HG02642 (cell line): ENCODE measurements around the gene KDM8.

ENCODE experiments used
- ATAC-seq: cut with Tn5 transposase; IDR thresholded peaks from one replicate; pipeline ENCODE4 v1.9.1; 2021; ENCODE audit warnings: mild to moderate bottlenecking; ENCODE audit not compliant: unreplicated experiment, poor library complexity

The KDM8 gene

DNA sequence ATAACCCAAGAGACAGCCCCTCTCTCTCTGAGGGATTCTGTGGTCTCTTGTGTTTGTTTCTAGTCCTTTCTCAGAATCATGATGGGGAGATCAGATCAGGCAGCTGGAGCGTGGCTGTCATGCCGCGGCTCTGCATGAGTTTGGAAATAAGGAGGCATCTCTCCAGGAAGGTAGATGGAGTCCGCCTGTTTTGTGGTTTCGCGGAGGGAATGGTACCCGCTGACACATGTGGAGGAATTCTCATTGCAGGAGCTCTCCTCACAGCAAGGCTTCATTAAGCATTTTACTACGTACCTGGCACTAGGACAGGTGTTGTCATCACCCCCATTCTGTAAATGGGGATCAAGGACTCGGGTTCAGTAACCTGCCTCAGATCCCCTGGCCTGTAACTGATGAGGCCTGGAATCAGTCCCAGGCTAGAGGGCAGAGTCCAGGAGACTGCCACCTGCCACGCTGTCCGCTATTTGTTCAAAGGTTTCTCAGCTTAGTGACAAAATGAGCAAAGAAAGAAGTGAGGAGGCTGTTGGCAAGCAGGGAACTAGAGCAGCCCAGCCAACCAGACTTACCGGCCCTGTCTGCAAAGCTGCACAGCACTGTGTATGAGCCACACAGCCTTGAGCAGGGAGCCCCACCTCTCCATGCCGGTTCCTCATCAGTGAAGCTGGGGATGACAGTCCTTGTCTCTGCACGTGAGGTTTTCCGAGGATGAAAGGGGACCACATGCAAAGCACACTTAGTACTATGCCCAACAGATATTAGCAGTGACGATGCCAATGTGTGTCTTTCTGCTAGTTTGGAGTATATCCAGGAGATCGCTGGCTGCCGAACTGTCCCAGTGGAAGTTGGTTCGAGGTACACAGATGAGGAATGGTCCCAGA, 11.0 kb downstream of the KDM8 start:
- ATAC-seq = no peak

DNA sequence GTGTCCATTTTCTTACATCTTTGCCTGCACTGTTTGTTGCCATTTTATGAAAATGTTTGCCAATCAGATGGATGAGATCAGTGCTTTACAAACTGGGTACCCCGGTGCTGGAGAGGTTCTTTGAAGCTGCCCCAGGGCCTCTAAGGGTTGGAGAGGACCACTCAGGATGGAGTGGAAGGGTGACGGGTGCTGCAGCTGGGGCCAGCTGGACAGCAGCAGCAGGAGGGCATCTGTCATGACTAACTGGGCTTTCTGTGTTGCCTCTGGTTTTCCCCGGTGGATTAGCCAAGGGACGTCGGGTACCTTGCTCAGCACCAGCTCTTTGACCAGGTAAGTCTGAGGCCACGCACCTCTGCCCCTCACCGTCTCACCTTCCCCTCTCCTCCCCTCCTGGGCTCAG, 12.3 kb downstream of the KDM8 start:
- ATAC-seq = no peak

DNA sequence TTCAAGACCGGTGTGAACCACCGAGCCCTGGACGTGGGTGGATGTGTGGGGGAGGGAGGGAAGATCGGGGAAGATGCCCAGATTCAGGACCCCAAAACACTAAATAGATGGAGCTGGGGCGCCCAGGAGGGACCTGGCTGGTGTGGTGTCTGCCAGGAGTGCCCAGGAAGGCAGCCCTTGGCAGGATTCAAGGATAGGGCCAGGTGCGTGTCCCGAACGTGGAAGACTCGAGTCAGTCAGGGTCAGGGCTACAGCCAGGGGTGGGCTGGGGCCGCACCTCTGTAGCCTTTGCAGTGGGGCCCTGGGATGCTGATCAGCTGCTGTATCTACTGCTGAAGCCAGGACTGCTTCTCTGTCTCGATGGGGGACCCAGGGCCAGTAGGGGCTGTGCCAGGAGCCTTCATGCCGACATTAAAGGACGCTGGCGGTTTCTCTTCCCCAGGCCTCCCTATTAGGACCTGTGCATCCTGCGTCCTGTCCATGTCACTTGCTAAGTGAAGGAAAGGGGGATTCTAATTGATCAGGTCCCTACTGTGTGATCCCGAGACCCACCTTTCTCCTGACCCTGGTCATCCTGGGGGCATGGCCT, 13.1 kb downstream of the KDM8 start:
- no peak for ATAC-seq

DNA sequence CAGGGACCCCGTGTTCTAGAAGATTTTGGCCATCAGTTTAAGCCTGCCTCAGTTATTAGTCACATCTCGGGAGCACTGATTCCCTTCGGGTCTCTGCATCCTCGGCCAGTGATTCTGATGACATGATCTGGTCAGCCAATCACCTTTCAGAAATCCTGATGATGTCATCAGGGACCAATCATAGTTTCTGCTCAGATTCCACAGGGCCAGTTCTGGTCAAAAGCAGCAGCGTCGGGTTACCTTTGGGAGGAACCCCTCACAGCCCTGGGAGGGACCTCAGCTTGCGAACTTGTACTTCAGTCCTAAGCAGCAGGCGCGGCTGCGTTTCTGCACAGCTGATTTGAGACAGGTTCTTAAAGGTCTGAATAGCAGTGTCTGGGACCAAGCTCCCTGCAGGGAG, 13.9 kb downstream of the KDM8 start:
- ATAC-seq = no peak

DNA sequence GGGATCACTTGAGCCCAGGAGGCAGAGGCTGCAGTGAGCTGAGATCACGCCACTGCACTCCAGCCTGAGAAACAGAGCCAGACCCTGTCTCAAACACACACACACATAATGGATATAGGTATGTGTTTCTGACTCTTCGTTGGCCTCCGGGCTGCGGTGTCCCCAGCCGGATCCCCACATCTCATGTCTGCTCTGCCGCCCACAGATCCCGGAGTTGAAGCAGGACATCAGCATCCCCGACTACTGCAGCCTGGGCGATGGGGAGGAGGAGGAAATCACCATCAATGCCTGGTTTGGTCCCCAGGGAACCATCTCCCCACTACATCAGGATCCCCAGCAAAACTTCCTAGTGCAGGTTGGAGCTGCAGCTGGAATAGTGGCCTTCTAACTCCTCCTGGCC, 15.4 kb downstream of the KDM8 start:
- ATAC-seq = no peak

DNA sequence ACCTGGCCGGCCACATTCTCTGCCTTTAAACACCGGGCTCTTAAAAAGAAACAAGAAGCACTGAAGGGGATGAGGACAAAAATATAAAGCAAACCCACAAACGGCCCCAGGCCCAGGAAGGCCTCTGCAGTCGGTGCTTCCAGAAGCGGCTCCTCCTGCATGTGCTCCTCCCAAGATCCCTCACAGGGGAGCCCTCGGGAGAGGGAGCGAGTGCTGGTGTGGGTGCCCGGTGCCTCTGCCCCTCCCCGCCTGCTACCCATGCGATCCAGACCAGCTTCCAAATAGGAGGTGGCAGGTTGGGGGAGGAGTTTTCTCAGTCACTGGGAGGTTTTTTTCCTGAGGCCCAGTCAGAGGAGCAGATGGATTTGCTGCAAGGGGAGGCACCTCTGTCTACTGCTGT, 15.8 kb downstream of the KDM8 start:
- no peak for ATAC-seq

DNA sequence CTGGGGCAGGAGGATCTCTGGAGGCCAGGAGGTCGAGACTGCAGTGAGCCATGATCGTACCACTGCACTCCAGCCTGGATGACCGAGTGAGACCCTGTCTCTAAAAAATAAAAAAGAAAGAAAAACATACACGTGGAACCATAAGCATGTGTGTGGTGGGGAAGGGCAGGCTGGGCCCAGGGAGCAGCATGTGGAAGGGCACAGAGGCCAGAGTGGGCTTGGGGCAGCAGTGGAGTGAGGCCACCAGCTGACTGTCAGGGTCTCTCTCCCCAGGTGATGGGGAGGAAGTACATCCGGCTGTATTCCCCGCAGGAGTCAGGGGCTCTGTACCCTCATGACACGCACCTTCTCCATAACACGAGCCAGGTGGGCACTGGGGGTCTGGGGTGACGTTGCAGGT, 16.8 kb downstream of the KDM8 start:
- ATAC-seq = no peak

DNA sequence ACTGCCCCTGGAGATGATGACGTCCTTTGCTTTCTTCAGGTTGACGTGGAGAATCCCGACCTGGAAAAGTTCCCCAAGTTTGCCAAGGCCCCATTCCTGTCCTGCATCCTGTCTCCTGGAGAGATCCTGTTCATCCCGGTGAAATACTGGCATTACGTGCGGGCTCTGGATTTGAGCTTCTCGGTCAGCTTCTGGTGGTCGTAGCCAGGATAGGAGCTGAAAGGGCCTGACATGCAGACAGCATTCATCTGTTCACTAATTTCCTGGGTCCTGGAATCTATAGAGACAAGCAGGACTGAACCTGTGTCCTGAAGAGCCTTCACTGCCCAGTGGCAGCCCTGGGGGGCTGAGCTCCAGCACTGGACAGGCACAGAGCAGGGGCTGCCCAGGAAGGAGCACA, 17.2 kb downstream of the KDM8 start:
- no peak for ATAC-seq

DNA sequence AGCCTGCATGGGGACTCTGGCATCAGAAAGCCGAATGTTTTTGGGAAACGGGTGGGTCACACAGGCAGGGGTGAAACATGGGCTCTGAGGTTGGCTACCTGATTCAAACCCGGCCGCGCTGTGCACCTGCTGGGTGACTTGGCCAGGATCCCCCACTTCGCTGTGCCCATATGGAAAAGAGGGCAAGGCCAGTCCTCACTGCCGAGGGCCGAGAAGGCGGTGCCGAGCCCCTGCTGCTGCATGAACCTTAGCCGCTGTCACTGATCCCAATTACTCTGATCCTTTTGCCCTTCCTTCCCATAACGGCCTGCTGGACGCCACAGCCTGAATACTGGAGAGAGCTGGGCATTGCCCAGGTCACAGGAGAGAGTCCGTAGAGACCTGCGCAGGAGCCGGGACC, 17.7 kb downstream of the KDM8 start:
- no peak for ATAC-seq

DNA sequence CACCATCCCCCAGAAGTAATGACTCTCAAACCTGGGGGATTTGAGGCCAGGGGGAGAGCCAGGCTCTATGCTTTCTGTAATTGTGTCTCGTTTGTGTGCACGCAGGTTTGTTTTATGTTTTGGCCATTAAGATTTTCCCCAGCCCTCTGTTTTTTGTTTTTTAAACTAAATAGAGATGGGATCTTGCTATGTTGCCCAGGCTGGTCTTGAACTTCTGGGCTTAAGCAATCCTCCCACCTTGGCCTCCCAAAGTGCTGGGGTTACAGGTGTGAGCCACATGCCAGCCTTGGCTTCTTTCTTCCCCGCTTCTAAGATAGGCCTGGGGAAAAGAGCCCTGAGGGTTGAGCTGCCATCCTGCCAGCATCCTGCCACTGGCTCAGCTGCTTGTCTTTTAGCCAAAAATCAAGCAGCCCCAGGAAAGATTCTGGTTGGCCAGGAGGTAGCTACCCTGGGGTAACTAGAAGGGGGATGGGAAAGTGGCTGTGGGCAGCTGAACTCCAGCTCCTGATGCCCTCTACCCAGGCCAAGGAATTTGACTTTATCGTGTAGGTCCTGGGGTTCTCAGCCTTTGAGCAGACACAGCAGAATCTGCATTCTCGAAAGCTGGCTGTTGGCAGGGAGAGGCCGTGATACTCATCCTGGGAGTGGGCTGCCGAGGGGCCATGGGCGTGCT, 18.4 kb downstream of the KDM8 start:
- ATAC-seq = no peak

DNA sequence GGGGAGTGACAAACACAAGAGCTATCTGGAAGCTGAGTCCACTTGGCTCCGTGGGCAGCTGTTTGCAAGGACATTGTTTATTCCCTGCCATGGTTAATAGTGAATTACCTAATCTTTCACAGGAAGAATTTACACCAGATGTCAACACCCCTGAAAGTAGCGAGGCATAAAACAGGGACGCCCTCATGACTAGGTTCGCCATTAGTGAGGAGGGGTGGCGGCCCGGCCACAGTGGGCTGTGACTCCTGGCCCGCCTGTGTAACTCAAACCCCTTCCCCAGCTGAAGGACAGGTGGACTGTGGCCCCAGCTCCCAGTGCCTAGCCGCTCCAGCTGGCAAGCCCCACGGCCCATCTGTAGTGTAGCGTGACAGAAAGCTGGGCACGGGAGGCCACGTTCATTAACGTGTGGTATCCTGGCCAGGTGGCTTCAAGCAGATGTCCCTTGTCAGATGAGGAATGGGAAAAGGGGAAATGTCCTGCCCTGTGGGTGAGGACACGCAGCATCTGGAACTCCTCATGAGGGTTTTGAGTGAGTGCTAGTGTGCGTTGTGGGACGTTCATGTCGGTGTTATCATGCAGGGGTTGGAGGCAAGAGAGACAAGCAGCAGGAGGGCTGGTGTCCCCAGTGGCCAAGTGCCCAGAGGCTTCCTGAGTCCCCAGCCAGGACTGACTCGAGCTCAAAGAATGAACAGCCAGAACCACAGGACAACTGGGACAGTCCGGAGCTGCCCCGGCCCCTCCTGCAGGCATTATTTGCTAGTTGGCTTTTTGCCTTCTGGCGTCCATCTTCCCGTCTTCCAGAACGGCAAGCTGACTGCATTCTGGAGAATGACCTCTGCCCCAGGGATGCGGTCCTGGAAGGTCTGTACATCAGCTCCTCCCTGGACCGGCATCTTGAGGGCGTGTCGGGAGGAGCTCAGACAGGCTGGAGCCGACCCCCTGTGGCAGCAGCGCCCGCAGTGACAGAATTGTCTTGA, 19.2 kb downstream of the KDM8 start:
- no peak for ATAC-seq

DNA sequence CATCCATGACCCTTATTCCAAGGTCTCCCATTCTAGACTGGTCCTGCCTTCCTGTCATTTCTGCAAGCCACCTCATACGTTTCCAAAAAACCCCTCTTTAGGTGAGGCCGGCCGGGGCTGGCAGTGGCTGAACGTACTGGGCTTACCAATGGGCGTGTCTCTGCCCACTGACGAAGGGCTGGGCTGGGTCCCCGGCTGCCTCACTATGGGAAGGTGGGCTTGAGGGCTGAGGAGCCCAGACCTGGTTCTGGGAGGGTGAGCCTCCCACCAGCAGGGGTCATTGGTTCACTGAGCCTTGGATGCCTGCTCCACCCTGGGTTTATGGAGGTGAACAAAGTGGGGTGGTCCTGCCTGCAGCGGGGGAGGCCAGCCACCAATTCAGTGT, 19.9 kb downstream of the KDM8 start:
- ATAC-seq = no peak

DNA sequence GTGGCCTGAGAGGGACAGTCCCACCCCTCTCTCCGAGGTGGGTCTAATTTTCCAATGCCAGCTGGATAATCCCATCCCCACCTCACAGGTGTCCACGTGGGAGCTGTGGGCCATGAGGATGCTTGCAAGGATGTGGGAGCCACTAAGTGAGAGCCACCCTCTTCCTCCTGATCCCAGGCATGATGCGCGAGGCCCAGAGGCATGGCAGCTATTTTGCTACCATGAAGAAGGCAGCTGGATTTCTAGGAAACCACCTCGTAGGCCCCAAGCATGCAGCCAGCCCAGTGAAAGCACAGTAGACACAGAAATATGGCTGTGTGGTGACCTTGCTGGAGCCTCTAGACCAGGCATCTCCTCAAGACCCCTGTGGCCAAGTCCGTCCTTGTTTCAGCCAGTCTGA, 20.4 kb downstream of the KDM8 start:
- ATAC-seq = no peak

DNA sequence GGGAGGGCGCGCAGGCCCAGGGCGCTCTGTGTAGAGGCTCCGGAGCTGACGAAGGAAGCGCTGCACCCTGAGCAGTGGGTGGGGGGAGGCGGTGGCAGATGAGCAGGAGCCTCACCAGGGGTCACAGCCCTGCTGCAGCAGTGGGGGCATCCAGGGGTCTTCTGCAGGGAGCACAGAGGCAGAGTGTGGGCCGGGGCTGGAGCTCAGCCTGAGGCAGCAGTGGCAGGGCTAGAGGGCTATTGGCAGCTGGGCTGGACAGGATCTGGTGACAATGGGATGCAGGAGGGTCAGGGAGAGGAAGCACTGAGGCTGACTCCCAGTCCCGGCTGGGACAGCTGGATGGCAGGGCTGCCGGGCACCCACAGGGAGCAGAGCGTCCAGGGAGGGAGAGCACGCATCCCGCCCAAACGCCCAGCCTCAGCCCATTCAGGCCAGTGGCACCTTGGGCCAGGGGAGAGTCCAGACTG, 21.0 kb downstream of the KDM8 start:
- ATAC-seq = no peak

DNA sequence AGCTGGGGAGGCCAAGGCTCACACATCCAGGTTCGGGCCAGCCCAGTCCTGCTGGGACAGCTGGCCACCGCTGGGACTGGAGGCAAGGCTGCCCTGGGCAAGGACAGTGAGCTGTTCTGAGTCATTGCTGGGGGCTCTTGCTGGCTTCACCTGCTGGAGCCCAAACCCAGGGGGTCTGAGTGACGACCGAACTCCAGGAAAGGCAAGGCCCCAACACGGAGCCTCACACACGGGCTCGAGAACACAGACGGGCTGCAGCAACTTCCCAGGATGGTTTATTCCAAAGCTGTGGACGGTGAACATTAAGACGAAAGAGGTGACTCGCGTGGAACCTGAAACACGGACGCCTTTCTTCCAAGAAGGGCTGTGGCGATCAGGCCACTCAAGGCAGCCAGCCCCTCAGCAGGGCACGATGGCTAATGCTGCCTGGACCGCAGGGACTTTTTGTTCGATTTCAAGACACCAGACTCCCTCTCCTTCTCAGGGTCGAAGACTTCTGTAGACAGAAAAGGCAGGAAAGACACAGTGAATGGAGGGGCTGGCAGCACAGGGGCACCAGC, 21.5 kb downstream of the KDM8 start:
- ATAC-seq = no peak

DNA sequence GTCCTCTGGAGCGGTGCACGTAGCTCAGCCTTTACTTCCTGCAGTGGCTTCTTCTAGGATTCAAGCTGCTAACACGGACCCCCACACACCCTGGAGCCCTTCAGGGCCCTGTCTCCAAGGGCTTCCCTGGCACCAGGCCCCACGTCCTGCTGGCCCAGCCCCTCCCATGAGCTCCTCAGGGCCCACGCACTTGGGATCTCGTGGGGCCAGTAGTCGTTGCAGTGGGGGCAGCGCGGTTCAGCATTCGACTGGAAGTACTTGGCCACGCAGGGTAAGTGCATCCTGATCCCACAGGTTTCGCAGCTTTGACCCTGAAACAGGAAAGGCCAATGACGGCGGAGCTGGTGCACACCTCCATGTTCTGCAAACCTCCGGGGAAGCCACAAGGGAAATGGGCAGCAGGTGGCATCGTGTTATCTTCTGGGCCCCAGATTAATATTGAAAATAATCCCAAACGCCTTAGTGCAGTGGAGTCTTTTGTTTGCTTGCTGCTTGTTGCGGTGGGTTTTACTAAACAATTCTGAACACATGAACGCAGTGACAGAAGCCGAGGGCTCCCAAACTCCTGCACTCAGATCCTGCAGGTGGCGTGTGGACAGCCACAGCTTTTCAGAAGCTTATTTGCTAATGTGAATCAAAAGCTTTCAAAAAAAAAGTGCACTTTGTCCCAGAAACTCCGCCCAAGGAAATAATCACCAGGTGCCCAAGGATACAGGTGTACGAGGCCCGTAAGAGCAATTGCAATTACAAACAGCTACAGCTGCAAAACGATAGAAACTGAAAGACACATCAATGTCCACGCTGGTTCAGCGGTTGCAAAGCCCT, 22.4 kb downstream of the KDM8 start:
- no peak for ATAC-seq

DNA sequence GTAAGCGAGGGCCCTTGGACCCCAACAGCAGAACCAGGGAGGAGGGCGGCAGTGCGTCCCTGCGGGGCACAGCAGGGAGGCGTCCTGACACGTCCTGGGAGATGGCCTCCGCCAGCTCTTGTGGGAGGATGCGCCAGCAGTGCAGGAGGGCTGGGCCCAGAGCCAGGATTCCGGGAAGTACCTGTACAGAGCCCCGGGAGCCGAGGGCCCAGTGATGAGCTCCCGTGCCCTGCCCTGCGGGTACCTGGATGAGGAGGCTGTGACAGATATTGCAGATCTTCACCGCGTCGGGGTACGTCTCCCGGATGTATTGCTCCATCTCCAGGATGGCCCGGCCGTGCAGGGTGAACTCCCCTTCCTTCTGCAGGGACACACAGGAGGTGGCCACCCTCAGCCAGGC, 23.1 kb downstream of the KDM8 start:
- no peak for ATAC-seq

DNA sequence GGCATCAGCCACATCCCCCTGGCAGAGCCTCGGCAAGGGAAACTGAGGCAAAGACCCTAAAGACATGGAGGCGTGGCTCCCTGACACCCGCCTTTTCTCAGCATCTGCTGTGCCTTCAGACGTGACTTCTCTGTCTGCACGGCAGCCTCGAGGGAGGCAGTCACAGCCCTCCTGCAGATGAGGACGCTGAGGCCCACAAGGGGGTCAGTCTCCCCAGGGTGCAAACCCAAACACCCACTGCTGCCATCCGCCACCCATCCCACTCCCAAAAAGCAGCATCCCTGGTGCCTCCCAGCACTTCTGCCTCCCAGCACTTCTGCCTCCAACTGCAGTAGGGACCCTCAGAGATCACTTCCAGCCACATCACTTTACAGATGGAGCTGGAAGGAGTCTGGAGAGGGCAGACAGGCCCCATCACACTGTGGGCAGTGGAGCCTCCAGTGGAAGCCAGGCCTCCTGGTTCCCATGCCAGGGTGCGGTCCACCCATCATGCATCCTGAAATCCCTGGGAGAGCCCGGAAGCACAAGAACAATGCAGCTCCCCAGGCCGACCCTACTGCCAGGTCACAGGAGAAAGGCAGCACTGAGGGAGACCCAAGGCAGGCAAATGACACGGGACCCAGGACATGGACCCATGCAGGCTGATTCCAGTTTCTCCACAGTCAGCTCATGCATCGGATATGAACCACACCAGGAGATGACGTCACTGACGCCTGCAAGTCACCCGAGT, 23.8 kb downstream of the KDM8 start:
- no peak for ATAC-seq

DNA sequence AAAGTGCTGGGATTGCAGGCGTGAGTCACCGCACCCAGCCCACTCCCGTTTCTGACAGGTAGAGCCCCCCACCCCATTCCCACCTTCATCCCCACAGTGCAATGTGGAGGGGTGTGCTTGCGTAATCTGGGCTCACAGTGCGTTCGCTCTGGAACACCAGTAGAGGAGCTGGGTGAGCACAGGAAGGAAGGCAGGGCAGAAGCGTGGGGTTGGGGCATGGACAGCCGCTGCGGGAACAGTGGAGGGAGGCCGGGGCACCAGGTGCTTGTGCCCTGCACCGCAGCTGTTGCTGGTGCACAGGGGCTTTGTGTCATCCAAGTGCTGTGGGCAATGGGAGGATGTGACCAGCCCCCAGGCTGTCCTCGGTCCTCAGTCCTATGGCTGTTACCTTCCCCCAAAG, 24.7 kb downstream of the KDM8 start:
- no peak for ATAC-seq
